Fibroblast of the aortic adventitia (primary cell): ENCODE data around the gene IVNS1ABP. TPM values are rescaled to one million over a fixed set of nuclear protein-coding genes. Genes with fewer than 3 reads are reported as not detected.

ENCODE experiments used
- DNase-seq: peaks from one replicate; pipeline ENCODE4 v3.0.0-alpha.2; 2010; ENCODE audit warnings: low read depth
- H3K4me3 ChIP-seq: 2 replicates; pipeline ENCODE4 v1.5.1; 2011; ENCODE audit warnings: low read depth, mild to moderate bottlenecking, control low read depth, low read length, moderate library complexity
- total RNA-seq: library from RNA; depleted of rRNA; stranded (reverse); fragments of >200 nt; gene quantifications from 2 replicates; pipeline ENCODE4 v1.2.3, GENCODE V29; 2012; ENCODE audit warnings: low replicate concordance
- TF ChIP-seq, protein P1 (sequence below): IDR thresholded peaks from 2 replicates; pipeline ENCODE4 v1.5.1; 2011; ENCODE audit warnings: mild to moderate bottlenecking, low read length, control low read depth, inconsistent platforms; ENCODE audit not compliant: insufficient read depth

The IVNS1ABP gene
- total RNA-seq, 1 donor, result 49.3 TPM

DNA sequence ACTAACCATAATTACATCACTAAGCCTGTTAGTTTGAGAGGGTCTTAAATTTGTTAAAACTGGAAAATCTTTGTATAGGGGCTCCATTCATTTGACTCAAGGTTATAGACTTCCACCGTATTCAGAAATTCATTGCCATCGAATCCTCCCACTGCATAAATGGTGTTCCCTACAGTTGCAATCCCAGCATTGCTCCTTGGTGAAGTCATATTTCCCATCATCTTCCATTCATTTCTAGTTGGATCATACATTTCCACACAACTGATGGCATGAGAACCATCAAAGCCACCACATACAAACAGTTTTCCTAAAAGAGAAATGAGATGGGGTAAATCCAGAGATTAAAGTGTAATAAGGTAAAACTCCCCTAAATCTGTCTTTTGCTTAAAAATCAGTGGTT, 19.1 kb downstream of the IVNS1ABP start:
- DNase-seq, result no peak

DNA sequence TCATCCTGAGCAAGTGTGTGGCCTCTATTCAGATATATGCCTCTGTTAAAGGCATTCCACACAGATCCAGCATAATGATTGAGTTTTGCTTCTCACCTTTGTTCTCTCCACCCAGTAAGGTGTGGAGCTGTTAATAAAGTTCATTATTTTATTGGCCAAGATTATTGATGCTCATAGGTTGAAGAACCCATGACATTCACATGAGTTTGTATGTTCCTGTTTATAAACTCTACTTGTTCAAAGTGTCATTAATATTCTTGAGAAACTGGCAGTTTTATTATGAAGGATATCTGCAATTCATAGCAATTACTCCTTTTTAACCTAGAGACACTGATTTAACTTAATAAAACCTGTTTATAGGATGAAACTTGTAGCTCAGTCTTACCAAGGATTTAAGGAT, 22.0 kb downstream of the IVNS1ABP start:
- TF ChIP-seq, protein P1, sequence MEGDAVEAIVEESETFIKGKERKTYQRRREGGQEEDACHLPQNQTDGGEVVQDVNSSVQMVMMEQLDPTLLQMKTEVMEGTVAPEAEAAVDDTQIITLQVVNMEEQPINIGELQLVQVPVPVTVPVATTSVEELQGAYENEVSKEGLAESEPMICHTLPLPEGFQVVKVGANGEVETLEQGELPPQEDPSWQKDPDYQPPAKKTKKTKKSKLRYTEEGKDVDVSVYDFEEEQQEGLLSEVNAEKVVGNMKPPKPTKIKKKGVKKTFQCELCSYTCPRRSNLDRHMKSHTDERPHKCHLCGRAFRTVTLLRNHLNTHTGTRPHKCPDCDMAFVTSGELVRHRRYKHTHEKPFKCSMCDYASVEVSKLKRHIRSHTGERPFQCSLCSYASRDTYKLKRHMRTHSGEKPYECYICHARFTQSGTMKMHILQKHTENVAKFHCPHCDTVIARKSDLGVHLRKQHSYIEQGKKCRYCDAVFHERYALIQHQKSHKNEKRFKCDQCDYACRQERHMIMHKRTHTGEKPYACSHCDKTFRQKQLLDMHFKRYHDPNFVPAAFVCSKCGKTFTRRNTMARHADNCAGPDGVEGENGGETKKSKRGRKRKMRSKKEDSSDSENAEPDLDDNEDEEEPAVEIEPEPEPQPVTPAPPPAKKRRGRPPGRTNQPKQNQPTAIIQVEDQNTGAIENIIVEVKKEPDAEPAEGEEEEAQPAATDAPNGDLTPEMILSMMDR, result no peak
- no peak overlapping the region for H3K4me3 ChIP-seq
- DNase-seq, result no peak

More for the DNA sequence above, 19.1 kb downstream of the IVNS1ABP start:
- no peak overlapping the region for H3K4me3 ChIP-seq
- TF ChIP-seq, protein P1, result no peak

DNA sequence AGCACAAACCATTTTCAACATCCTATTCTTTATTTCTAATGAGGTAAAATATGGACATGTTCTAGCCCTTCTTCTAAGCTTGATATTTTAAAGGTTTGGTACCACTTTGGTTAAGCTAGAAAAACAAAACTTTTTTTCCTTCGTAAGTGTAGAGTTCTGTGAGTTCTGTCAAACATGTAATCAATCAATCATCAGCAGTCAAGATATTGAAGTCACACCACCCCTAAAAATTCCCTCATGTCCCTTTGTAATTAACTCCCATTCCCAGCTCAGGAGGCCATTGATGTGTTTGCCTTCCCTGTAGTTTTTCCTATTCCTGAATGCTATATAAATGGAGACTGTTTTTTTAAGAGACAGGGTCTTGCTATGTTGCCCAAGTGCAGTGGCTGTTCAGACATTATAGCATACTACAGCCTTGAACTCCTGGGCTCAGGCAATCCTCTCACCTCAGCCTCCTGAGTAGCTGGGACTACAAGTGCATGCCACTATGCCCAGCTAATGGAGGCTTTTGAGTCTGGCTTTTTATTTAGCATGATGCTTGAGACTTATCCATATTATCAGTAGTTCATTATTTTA, 23.0 kb downstream of the IVNS1ABP start:
- no peak for DNase-seq
- no peak overlapping the region for H3K4me3 ChIP-seq
- TF ChIP-seq, protein P1, result no peak

DNA sequence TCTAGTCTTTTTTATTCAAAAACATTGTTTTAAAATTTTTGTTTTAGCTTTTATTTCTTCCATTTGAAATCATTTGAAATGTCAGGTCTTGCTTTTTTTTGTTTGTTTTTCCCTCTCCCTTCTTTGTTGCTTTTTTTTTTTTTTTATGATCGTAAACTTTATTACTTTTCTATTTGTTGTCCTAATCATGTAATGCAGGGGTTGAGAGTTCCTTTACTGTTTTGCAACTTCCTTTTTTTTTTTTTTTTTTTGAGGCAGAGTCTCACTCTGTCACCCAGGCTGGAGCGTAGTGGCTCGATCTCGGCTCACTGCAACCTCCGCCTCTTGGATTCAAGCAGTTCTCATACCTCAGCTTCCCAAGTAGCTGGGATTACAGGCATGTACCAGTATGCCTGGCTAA, 24.8 kb downstream of the IVNS1ABP start:
- no peak overlapping the region for H3K4me3 ChIP-seq
- TF ChIP-seq, protein P1, result no peak
- no peak for DNase-seq

DNA sequence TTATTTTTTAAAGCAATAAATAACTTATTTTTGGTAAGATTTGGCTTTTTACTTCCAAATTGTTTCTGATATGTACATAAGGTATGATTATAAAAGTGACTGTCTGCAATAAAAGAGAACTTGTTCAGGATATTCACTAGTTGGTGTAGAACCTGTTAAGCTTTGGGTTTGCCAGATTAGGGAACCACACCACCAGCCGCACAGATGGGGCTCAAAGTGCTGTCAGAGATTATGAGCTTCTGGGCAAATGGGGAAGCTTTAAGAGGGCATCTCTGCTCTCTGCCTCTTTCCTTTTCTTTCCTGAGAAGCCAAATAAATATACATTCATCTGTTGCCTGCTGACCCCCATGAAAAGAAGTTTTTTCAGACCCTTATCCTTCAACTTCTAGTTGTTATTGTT, 25.4 kb downstream of the IVNS1ABP start:
- no peak for DNase-seq

DNA sequence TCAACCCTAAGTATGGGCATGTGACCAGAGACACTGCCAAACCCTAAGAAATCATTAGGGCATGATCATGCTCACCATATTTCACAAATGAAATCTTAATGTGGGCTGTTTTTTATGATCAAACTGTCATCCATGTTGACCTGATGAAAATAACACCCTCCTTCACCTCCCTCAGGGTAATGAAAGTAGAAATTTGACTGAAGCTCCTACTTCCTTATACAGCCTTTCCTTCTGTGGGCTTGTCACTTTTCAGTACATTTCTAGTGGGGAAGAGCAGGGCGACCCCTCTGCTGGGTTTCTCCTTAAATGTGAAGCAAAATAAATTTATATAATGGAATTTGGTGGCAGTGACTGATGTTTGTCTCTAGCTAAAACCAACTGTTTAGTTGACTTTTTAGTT, 25.9 kb downstream of the IVNS1ABP start:
- TF ChIP-seq, protein P1, result no peak
- no peak overlapping the region for H3K4me3 ChIP-seq
- no peak for DNase-seq

More for the DNA sequence above, 25.4 kb downstream of the IVNS1ABP start:
- TF ChIP-seq, protein P1, result no peak
- H3K4me3 ChIP-seq, result no peak overlapping the region

DNA sequence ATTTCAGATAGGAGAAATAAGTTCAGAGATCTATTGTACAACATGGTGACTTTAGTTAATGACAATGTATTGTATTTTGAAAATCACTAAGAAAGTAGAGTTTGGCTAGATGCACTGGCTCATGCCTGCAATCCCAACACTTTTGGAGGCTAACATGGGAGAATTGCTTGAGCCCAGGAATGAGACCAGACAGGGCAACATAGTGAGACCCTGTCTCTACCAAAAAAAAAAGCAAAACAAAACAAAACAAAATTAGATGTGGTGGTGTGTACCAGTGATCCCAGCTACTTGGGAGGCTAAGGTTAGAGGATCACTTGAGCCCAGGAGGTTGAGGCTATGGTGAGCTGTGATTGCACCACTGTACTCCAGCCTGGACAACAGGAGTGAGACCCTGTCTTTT, 27.2 kb downstream of the IVNS1ABP start:
- TF ChIP-seq, protein P1, result no peak
- no peak for DNase-seq
- no peak overlapping the region for H3K4me3 ChIP-seq
